Measurements from ENCODE around the gene STX17.
"Not testable (repeated sequence)": the region's sequence is repeated elsewhere in the genome, so short reads cannot be mapped to it uniquely, and the experiment has no call there.

The STX17 gene

DNA sequence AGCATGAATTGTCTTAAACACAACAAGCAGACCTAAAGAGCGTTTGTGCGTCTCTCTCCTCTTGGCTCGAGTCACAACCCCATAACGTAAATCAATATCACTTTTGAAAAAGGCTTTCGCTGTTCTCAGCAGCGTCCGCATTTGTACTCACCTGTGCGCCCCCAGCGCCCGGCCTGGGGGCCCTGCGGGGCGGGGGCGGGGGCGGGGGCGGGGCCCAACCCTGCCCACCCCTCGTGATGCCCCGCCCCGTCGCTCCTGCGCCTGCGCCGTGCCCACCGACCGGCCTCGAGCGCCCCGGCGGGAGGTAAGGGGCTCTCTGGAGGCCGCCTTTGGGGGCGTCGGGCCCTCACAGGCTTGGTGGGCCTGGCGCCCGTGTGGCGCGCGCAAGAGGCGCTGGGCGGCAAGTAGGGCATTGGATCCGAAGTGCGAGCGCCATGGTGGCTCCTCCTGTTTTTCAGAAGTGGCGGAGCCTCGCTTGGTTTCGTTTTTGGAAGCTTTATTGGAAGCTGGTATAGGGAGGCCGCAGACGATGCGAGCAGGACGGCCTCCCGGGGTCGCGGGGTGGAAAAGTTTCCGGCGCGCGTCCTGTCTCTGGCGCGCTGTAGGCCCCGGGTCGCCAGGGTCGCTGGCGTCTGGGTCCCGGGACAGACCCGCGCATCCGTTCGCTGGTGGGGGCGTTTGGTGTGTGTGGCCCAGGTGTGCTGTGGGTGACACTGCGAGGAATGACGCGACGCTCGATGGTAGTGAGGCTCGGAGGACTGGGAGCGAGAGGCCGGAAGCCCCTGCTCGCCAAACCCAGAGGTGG is at the start of gene STX17:
STX17 (plus strand) TSS at position 252 of the 805 bp plus-strand sequence. CDS start 8,586 bp downstream, outside the sequence.
- DNase-seq = peak; percentile 95

DNA sequence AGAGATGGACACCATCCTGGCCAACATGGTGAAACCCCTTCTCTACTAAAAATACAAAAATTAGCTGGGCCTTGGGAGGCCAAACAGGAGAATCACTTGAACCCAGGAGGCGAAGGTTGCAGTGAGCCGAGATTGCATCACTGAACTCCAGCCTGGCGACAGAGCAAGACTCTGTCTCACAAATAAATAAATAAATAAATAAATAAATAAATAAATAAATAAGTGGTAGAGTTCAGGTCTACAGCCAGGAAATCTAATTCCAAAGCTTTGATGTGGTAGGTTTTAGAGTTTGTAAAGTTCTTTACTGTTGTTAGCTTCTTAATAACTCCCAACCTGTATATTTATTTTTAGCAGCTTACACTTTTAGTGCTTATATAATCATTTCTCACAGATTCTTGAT is 48.9 kb upstream of the STX17 start:
- DNase-seq = not testable (repeated sequence)

DNA sequence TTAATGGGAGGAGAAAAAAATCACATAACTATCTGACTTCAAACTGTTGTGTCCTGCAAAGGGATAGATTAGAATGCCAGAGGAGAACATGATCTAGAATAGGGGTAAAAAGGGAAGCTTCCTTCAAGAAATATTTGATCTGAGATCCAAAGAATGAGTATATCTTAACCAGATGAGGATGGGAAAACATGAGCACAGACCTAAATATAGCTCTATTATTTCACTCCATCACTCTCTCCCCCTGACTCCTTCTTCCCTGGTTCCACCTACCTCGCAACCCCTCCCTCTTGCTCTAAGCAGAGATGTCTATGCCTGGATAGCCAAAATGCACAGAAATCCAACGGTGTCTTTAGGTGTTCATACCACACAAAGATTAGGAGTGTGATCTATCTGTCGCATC is 48.4 kb upstream of the STX17 start:
- no peak for DNase-seq

DNA sequence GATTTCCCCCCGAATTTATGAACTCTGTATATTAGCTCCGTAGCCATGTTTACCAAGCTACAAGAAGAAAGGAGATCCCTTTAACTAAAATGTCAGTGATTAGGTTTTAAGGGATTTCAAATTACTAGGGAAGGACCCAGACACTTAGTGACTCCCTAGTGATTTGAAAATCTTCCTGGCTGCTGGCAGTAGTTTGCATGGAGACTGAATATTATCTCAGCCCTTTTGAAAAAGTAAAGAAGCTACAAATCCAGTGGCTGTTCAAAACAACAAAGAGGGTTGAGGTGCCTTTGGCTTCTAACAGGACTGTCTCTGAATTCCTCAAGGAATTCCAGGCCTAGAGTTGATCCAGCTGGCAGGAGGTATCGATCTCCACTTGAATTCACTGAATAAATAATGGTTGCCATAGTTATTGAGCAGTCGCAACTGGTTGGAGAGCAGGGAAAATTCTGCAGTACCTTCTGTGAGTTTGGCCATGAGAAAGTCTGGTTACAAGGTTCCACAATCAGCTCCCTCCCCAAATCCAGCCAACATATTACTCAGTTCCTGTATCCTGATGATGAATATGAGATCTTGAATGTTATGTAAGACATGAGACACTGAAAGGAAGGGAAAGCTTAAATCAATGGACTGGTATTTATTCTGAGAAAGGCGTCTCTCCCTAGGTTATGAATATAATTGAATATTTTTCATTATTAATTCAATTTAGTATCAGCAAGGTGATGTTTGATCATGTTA is 47.0 kb upstream of the STX17 start:
- no peak for DNase-seq

DNA sequence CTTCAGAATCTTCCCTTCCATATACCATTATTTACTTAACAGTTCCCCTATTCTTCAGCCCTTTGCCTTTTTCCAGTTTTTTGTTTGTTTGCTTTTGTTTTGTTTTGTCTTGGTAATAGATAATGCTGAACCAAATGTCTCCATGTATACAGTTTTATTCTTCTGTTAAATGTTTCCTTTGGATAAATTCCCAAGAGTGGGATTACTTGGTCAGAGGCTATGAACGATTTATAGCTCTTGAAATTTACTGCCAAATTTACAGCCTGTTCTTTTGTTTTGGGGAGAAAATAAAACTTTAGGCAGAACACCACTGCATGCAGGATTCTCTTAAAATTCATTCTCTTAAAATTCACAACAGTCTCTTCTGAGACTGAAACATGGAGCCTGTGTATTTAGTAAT is 46.2 kb upstream of the STX17 start:
- DNase-seq = no peak

DNA sequence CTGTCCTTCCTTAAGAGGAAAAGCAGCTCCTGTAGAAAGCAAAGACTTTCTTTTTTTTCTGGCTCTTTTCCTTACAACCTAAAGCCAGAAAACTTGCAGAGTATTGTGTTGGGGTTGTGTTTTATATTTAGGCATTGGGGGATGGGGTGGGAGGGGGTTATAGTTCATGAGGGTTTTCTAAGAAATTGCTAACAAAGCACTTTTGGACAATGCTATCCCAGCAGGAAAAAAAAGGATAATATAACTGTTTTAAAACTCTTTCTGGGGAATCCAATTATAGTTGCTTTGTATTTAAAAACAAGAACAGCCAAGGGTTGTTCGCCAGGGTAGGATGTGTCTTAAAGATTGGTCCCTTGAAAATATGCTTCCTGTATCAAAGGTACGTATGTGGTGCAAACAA is 42.5 kb upstream of the STX17 start:
- no peak for DNase-seq

DNA sequence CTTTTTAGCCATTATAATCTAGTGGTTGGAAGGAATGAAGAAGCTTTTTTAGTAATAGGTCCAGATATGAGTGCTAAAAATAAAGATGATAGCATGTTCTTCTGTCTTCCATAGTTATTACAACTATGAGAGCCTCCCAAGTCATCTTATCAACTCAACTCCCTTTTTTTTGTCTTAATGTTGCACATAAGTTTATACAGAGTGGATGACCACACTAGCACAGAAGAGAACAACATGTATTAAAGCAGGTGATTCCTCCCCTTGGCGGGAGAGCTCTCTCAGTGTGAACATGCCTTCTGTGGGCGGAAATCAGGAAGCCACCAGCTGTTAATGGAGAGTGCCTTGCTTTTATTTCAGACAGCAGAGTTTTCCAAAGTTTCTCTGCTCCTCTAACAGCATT is 40.1 kb upstream of the STX17 start:
- DNase-seq = no peak

- DNase-seq = no peak
Observed at GRCh38 chr9:99867536-99867935, 38.9 kb upstream of the STX17 start.

DNA sequence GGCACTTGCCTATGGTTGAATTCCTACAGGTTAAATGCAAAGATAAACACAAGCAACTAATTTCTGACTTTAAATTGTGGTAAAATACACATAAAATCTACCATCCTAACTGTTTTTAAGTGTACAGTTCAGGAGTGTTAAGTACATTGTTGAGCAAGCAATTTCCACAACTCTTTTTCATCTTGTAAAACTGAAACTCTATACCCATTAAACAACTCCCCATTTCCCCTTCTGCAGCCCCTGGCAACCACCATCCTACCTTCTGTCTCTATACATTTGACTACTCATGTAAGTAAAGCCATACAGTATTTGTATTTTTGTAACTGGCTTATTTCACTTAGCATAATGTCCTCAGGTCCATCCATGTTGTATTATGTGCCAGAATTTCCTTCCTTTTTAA is 38.5 kb upstream of the STX17 start:
- no peak for DNase-seq

- no peak for DNase-seq
Observed at GRCh38 chr9:99868845-99869244, 37.6 kb upstream of the STX17 start.

DNA sequence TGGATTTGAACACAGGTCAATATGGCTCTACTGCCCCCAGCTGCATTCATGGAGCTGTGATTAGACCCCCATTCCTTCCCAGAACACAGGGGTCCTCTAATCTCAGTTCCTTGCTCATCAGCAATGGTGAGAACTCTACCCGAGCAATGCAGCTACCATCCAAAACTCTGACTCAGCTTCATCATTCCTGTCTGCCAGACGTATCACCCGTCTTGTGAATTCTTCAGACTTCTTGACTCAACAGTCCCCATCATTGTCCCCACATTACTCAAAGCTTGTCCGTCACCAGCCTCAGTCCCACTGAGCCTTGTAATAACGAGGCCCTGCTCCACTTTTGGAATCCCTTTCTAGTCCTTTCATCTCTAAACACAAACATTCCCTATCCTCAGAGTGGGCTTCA is 36.3 kb upstream of the STX17 start:
- no peak for DNase-seq

DNA sequence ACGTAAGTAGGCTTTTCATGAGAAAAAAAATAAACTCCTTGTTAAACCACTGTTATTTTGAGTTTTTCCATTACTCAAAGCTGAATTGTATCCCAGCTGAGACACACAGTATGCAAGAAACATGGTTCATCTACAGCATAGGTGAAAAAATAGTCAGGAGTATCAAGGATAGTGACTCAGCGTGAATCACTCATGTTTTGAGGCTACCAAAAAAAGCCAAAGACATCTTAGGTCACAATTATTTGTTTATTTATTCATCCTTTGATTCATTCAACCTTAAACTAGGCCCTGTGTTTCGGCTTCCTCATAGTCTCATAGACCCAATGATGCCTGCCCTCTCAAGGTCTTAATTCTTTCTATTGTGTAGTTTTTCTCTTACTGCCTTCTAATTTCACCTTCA is 32.9 kb upstream of the STX17 start:
- DNase-seq = no peak

DNA sequence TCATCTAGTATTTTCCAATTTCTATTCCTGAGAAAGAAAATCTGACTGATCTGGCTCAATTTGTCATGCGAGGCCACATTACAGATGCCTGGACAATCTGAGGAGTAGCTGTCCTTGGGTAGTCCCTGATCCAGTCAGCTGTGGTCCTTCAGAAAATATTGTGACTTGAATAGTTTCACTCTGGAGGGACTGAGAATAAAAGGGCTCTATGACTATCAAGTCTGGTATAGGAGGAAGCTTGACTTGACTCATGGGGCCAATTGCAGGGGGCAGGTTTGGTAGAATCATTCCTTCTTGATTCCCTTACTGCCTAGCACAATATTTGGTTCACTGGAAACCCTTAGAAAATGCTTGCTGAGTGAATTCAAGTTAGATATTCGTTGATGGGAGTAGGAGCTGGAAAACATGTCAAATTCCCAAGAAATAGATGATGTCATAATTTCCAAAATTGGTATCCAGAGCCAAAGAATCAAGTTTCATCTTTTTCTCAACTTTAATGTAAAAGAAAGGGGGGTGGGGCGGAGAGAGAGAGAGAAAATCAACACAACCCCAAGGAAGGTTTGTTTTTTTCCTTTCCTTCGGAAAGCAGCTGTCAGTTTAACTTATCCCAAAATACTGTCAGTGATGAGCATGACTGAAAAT is 32.4 kb upstream of the STX17 start:
- no peak for DNase-seq

GRCh38 chr9:99876190-99876589 is 30.3 kb upstream of the STX17 start:
- DNase-seq = no peak

GRCh38 chr9:99878651-99879050 is 27.8 kb upstream of the STX17 start:
- DNase-seq = no peak

DNA sequence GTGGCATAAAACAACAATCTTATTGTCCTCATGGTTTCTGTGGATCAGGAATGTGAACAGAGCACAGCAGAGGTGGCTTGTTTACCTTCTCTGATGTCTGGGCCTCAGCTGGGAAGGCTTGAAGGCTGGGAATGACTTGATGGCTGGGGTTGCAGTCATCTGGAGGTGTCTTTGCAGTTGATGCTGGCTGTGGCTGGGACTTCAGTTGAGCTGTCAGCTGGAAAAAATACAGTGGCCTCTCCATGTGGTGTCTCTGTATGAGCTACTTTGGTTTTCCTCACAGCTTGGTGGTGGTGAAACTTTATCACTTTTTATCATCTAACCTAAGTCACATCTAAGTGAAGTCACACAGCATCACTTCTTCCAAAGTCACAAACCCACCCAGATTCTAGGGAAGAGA is 24.7 kb upstream of the STX17 start:
- no peak for DNase-seq

GRCh38 chr9:99885747-99886146 is 20.7 kb upstream of the STX17 start:
- no peak for DNase-seq

DNA sequence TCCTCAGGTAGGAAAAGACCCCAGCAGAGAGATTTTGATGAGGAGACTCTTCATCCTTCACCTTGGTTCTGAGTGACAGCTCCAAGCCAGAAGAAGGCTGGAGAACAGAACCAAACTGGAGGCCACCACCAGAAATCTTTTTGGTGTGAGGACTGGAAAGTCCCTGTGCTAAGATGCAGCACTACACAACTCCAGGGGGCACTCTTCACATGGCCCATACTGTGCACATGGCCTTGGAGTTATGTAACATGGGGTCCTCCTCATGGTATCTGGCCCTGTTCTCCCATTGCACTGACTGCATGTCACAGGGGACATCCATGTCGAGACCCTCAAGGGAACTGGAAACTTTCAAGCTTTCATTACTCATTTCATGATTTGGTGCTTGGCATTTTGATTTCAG is 17.3 kb upstream of the STX17 start:
- DNase-seq = no peak

DNA sequence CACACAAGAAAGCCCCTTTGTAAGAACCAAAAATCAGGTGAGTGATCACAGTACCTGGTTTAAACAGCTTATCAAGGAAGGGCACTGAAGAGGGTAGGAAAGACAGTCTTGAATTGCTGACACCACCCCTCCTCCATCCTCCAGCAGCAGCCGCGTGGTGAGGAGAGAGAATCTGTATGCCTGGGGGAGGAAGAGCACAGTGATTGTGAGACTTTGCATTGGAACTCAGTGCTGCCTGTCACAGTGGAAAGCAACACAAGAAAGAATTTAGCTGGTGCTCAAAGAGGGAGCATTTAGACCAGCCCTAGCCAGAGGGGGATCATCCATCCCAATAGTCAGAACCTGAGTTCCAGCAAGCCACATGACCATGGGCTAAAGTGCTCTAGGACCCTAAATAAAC is 11.6 kb upstream of the STX17 start:
- DNase-seq = no peak

- no peak for DNase-seq
Observed at GRCh38 chr9:99895510-99895909, 10.9 kb upstream of the STX17 start.

DNA sequence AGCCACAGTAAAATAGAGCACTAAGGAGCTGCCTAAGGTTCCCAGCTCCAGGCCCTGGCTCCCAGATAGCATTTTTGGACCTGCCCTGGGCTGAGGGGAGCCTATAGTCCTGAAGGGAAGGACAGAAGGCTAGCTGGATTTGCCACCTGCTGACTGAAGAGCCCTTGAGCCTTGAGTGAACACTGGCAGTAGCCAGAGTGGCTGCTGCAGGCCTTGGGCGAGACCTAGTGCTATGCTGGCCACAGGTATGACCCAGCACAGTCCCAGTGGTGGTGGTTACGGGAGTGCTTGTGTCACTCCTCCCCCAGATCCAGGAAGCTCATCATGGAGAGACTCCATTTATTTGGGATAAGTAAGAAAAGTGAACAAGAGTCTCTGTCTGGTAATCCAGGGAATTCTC is 10.3 kb upstream of the STX17 start:
- DNase-seq = no peak

DNA sequence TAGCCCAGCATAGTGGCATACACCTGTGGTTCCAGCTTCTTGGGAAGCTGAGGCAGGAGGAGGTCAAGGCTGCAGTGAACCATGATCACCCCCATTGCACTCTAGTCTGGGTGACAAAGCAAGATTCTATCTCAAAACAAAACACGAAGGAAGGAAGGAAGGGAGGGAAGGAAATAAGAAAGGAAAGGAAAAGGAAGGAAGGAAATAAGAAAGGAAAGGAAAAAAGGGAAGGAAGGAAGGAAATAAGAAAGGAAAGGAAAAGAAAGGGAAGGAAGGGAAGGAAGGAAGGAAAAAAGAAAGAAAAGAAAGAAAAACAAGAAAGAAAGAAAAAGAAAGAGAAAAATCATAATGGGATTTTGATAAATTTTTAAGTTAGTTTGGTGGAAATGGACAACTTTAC is 3.1 kb upstream of the STX17 start:
- no peak for DNase-seq

DNA sequence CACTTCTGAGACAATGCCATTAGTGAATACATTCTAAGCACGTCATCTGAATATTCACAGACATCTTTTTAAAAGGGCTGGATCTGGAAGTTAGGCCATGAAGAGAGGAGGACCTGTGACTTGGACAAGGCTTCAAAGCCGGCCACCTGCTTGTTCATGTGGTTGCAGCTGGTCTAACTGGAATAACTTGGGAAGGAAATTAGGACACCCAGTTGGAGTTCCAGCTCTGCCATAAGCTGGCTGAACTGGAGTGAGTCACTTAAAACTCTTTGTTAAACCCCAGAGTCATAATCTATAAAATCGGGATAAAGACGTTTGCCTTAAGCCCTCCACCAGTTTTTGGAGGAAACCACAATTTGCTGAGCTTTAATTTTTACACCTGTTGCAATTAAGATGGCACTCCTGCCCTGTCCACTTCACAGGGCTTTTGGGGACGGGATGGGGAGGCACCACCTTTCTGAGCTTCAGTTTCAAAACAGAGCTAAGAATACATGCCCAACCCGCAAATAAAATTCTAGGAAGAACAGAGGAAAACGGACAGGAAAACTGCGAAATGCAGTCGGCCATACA is 536 bp upstream of the STX17 start:
- DNase-seq = no peak

DNA sequence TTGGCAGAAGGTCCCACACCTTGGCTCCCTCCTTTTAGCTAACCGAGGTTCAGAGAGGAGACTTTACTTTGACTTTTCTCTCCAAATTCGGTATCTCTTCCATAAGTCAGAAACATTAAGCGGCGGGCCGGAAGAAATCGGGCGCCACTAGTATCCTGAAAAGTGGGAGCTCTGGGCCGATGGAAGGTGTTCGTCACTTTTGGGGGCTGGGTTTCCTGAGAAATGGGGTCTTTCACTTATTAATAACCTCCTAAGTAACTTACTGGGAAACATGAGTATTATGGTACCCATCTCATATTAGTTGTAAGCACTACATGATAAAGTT is 716 bp downstream of the STX17 start:
- no peak for DNase-seq
